Measurements from ENCODE around the gene PDE8B.
A peak's percentile ranks its signal among the peaks of the same experiment; 100 is the strongest.

The PDE8B gene

DNA sequence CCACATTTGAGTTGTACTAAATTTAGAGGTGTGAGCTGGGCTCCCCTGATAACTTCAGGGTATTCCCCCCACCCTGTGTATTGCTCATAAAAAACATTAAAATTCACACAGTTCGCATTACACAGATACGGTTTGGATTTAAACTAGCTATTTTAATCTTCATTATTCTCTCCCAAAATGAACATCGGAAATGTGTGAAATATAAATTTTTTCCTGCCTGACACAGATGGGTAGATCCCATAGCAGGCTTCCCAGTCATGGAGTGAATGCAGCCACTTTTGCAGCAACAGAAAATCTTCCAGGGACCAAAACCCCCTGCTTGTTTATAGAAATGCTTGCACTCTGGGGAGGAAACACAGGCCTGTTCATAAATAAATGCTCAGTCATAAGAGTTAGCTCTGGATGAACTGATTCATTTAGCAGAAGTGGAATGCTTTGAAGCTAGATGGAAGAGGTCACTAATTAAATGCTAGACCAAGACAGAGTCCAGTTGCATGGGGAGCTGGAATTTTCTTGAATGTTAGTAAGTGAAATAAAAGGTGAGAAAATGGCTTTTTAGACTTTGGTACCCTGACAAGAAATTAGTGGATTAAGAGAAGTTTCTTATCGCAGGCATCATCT, 115.6 kb downstream of the PDE8B start:
- Histone ChIP-seq H3K9ac (ENCODE audit: low read length in 2 of 2) (no peak overlapping the region), H3K36me3 (ENCODE audit: control insufficient read depth in 2 of 2, insufficient read depth in 2 of 2, low read length in 2 of 2) (no peaks in the 10 kb centered on the region), H3K9me3 (ENCODE audit: control insufficient read depth in 2 of 2, low read length in 2 of 2) (no peaks in the 10 kb centered on the region), H3K27ac (ENCODE audit: low read length) (no peak overlapping the region), H3K4me3 (ENCODE audit: low read length in 2 of 2) (no peak overlapping the region), H3K27me3 (ENCODE audit: control insufficient read depth in 1 of 2, insufficient read depth in 2 of 2, low read length in 2 of 2) (no peaks in the 10 kb centered on the region), H3K4me1 (ENCODE audit: control insufficient read depth, insufficient read depth, low read length) (peaks cover 4% of the 10 kb centered on the region)

DNA sequence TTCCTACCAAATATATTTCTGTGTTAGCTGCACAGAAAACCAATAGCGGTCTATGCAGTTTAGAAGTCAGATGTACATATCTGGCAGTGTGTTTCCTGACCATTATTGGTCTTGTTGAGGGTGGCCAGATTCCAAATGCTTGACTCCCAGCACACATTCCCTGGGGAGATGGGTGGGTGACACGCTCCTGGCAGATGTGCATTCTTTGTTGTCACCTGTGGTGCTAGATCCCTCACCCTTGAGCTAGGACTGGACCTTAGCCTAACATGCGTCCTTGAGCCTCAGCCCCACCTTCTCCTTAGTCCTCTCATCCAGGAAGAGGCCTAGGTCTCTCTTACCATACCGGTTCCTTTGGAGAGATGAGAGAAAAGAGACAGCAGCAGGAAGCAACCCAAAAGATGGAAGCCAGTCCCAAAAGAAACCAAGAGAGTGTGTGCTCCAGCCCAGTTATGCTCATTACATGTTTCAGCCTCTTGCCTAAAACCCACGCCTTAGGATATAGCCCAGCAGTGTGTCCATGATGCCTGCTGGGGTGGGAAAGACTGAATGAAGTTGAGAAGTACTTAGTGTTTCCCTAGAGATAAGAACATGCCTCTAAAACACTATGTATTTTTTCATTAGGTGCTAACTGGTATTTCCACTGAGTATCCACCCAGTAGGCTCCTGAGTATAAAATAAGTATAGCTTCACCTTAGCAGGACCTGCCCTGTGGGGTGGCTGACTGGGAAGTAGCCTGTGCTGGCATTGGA, 116.7 kb downstream of the PDE8B start:
- H3K9ac ChIP-seq (ENCODE audit: low read length in 2 of 2), result no peak overlapping the region
- H3K36me3 ChIP-seq (ENCODE audit: control insufficient read depth in 2 of 2, insufficient read depth in 2 of 2, low read length in 2 of 2), result no peaks in the 10 kb centered on the region
- no peak overlapping the region for H3K27ac ChIP-seq (ENCODE audit: low read length)
- no peaks in the 10 kb centered on the region for H3K27me3 ChIP-seq (ENCODE audit: control insufficient read depth in 1 of 2, insufficient read depth in 2 of 2, low read length in 2 of 2)
- peaks cover 4% of the 10 kb centered on the region for H3K4me1 ChIP-seq (ENCODE audit: control insufficient read depth, insufficient read depth, low read length)
- H3K4me3 ChIP-seq (ENCODE audit: low read length in 2 of 2), result no peak overlapping the region
- no peaks in the 10 kb centered on the region for H3K9me3 ChIP-seq (ENCODE audit: control insufficient read depth in 2 of 2, low read length in 2 of 2)

GRCh38 chr5:77328930-77329647, 118.6 kb downstream of the PDE8B start:
- no peak overlapping the region for H3K4me3 ChIP-seq (ENCODE audit: low read length in 2 of 2)

DNA sequence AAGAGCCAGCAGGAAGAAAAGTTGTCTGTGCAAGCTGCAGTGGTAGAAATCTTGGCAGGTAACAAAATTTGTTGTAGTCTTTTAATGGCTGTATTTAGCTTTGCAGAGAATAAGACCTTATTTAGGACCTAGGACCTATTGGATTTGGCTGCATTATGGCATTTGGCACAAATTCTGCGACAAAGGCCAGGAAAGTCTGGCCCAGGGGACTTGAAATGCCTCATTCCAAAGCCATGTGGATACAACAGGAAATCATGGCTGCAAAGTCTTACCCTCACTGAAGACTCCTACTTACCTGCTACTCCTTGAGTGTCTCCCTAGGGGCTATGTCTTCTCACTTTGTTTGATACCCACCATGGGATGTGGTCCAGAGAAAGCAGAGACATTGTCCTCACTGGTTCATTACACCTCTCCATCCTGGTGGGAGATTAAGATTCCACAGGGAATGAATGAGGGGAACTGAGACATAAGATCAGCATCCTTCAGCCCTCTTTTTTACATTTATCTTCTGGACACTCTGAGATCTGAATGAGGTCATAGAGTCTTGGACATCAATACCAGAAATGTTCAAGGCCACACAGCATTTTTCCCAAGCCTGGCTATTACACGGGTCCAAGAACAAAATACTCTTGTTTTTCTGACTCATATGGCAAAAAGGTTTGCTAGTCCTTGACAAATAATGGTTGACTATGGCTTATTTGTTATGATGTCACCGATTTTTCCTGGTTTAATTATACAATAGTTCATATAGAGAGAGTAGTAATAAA, 119.4 kb downstream of the PDE8B start:
- H3K9ac ChIP-seq (ENCODE audit: low read length in 2 of 2), result no peak overlapping the region
- H3K4me3 ChIP-seq (ENCODE audit: low read length in 2 of 2), result no peak overlapping the region
- H3K9me3 ChIP-seq (ENCODE audit: control insufficient read depth in 2 of 2, low read length in 2 of 2), result no peaks in the 10 kb centered on the region
- peaks cover 16% of the 10 kb centered on the region for H3K4me1 ChIP-seq (ENCODE audit: control insufficient read depth, insufficient read depth, low read length)
- H3K36me3 ChIP-seq (ENCODE audit: control insufficient read depth in 2 of 2, insufficient read depth in 2 of 2, low read length in 2 of 2), result no peaks in the 10 kb centered on the region
- no peaks in the 10 kb centered on the region for H3K27me3 ChIP-seq (ENCODE audit: control insufficient read depth in 1 of 2, insufficient read depth in 2 of 2, low read length in 2 of 2)
- no peak overlapping the region for H3K27ac ChIP-seq (ENCODE audit: low read length)

More at GRCh38 chr5:77328930-77329647, 118.6 kb downstream of the PDE8B start:
- no peaks in the 10 kb centered on the region for H3K27me3 ChIP-seq (ENCODE audit: control insufficient read depth in 1 of 2, insufficient read depth in 2 of 2, low read length in 2 of 2)
- peaks cover 12% of the 10 kb centered on the region for H3K4me1 ChIP-seq (ENCODE audit: control insufficient read depth, insufficient read depth, low read length)
- no peaks in the 10 kb centered on the region for H3K9me3 ChIP-seq (ENCODE audit: control insufficient read depth in 2 of 2, low read length in 2 of 2)
- no peaks in the 10 kb centered on the region for H3K36me3 ChIP-seq (ENCODE audit: control insufficient read depth in 2 of 2, insufficient read depth in 2 of 2, low read length in 2 of 2)
- H3K27ac ChIP-seq (ENCODE audit: low read length), result no peak overlapping the region
- no peak overlapping the region for H3K9ac ChIP-seq (ENCODE audit: low read length in 2 of 2)

- Histone ChIP-seq H3K36me3 (ENCODE audit: control insufficient read depth in 2 of 2, insufficient read depth in 2 of 2, low read length in 2 of 2) (no peaks in the 10 kb centered on the region), H3K4me1 (ENCODE audit: control insufficient read depth, insufficient read depth, low read length) (peaks cover 11% of the 10 kb centered on the region), H3K9me3 (ENCODE audit: control insufficient read depth in 2 of 2, low read length in 2 of 2) (no peaks in the 10 kb centered on the region), H3K9ac (ENCODE audit: low read length in 2 of 2) (no peak overlapping the region), H3K4me3 (ENCODE audit: low read length in 2 of 2) (no peak overlapping the region), H3K27ac (ENCODE audit: low read length) (no peak overlapping the region), H3K27me3 (ENCODE audit: control insufficient read depth in 1 of 2, insufficient read depth in 2 of 2, low read length in 2 of 2) (no peaks in the 10 kb centered on the region)
Measured at GRCh38 chr5:77333036-77333435, 122.6 kb downstream of the PDE8B start.

DNA sequence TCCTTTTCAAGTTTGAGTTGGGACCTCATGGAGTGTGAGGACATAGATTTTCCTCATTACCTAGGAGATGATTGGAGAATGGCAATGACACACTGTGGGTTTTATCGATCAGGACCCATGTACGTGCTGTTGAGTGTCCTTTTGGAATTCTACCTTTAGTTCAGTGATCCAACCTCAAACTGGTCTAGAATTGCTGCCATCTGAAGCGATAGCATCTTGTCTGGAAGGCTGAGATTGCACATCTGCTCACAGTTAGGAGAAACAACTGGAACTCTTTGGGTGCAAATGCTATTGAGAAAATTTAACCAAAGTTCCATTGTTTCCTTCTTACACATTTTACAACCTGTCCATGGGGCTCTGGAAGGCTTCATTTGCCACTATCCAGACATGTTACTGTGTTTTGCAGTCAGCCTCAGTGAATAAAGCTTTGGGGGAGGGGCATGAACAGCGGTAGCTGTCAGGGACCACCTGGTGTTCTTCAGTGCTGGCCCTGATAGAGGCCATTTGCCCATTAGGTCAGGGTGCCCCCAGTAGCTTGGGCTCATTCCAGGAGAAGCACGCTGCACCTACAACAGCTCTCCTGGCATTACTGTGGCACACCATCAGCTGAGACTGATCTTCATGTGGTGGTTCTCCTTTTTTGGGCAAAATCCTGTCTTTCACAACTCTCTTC, 123.1 kb downstream of the PDE8B start:
- H3K27ac ChIP-seq (ENCODE audit: low read length), result peak overlapping the region; percentile 12
- no peak overlapping the region for H3K4me3 ChIP-seq (ENCODE audit: low read length in 2 of 2)
- no peaks in the 10 kb centered on the region for H3K27me3 ChIP-seq (ENCODE audit: control insufficient read depth in 1 of 2, insufficient read depth in 2 of 2, low read length in 2 of 2)
- peaks cover 11% of the 10 kb centered on the region for H3K4me1 ChIP-seq (ENCODE audit: control insufficient read depth, insufficient read depth, low read length)
- no peaks in the 10 kb centered on the region for H3K9me3 ChIP-seq (ENCODE audit: control insufficient read depth in 2 of 2, low read length in 2 of 2)
- no peaks in the 10 kb centered on the region for H3K36me3 ChIP-seq (ENCODE audit: control insufficient read depth in 2 of 2, insufficient read depth in 2 of 2, low read length in 2 of 2)
- H3K9ac ChIP-seq (ENCODE audit: low read length in 2 of 2), result no peak overlapping the region

- H3K9me3 ChIP-seq (ENCODE audit: control insufficient read depth in 2 of 2, low read length in 2 of 2), result no peaks in the 10 kb centered on the region
- H3K36me3 ChIP-seq (ENCODE audit: control insufficient read depth in 2 of 2, insufficient read depth in 2 of 2, low read length in 2 of 2), result no peaks in the 10 kb centered on the region
- no peak overlapping the region for H3K4me3 ChIP-seq (ENCODE audit: low read length in 2 of 2)
- H3K4me1 ChIP-seq (ENCODE audit: control insufficient read depth, insufficient read depth, low read length), result peaks cover 11% of the 10 kb centered on the region
- no peak overlapping the region for H3K27ac ChIP-seq (ENCODE audit: low read length)
- no peak overlapping the region for H3K9ac ChIP-seq (ENCODE audit: low read length in 2 of 2)
- H3K27me3 ChIP-seq (ENCODE audit: control insufficient read depth in 1 of 2, insufficient read depth in 2 of 2, low read length in 2 of 2), result no peaks in the 10 kb centered on the region
Measured at GRCh38 chr5:77337246-77337645, 126.8 kb downstream of the PDE8B start.

GRCh38 chr5:77337686-77338085, 127.2 kb downstream of the PDE8B start:
- Histone ChIP-seq H3K9me3 (ENCODE audit: control insufficient read depth in 2 of 2, low read length in 2 of 2) (no peaks in the 10 kb centered on the region), H3K27me3 (ENCODE audit: control insufficient read depth in 1 of 2, insufficient read depth in 2 of 2, low read length in 2 of 2) (no peaks in the 10 kb centered on the region), H3K9ac (ENCODE audit: low read length in 2 of 2) (no peak overlapping the region), H3K4me3 (ENCODE audit: low read length in 2 of 2) (no peak overlapping the region), H3K4me1 (ENCODE audit: control insufficient read depth, insufficient read depth, low read length) (peaks cover 11% of the 10 kb centered on the region), H3K27ac (ENCODE audit: low read length) (no peak overlapping the region), H3K36me3 (ENCODE audit: control insufficient read depth in 2 of 2, insufficient read depth in 2 of 2, low read length in 2 of 2) (no peaks in the 10 kb centered on the region)

DNA sequence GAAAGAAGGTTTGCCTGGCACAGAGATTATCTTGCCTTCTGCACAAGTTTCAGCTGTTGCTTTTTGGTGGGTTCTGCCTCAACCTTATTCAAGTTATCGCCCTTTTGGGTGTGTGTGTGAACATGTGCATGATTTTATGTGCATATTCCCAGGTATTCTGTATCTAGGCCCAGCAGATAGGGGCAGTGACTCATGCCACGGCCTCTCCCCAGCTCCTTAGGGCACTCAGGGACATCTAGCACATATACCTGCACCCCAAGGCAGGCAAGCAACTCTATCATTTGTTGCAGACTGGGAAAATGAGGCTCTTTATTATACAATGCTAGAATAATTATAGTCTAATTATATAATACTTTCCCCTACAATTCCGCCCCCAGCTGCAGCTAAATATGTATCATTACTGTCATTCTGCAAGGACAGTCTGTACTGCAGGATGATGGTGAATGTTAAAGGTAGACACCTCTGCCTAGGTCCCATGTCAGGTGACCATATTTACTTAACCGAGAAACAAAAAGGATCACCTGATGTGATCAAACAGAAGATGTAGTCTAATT, 128.9 kb downstream of the PDE8B start:
- Histone ChIP-seq H3K9ac (ENCODE audit: low read length in 2 of 2) (no peak overlapping the region), H3K27me3 (ENCODE audit: control insufficient read depth in 1 of 2, insufficient read depth in 2 of 2, low read length in 2 of 2) (no peaks in the 10 kb centered on the region), H3K27ac (ENCODE audit: low read length) (no peak overlapping the region), H3K4me1 (ENCODE audit: control insufficient read depth, insufficient read depth, low read length) (peaks cover under 1% of the 10 kb centered on the region), H3K9me3 (ENCODE audit: control insufficient read depth in 2 of 2, low read length in 2 of 2) (no peaks in the 10 kb centered on the region), H3K36me3 (ENCODE audit: control insufficient read depth in 2 of 2, insufficient read depth in 2 of 2, low read length in 2 of 2) (no peaks in the 10 kb centered on the region), H3K4me3 (ENCODE audit: low read length in 2 of 2) (no peak overlapping the region)

- H3K27me3 ChIP-seq (ENCODE audit: control insufficient read depth in 1 of 2, insufficient read depth in 2 of 2, low read length in 2 of 2), result no peaks in the 10 kb centered on the region
- no peak overlapping the region for H3K9ac ChIP-seq (ENCODE audit: low read length in 2 of 2)
- H3K4me1 ChIP-seq (ENCODE audit: control insufficient read depth, insufficient read depth, low read length), result no peaks in the 10 kb centered on the region
- no peak overlapping the region for H3K27ac ChIP-seq (ENCODE audit: low read length)
- no peaks in the 10 kb centered on the region for H3K9me3 ChIP-seq (ENCODE audit: control insufficient read depth in 2 of 2, low read length in 2 of 2)
- H3K36me3 ChIP-seq (ENCODE audit: control insufficient read depth in 2 of 2, insufficient read depth in 2 of 2, low read length in 2 of 2), result no peaks in the 10 kb centered on the region
- no peak overlapping the region for H3K4me3 ChIP-seq (ENCODE audit: low read length in 2 of 2)
Measured at GRCh38 chr5:77343165-77343564, 132.7 kb downstream of the PDE8B start.
